ENCODE measurements around the gene CHSY3.

Gene CHSY3

DNA sequence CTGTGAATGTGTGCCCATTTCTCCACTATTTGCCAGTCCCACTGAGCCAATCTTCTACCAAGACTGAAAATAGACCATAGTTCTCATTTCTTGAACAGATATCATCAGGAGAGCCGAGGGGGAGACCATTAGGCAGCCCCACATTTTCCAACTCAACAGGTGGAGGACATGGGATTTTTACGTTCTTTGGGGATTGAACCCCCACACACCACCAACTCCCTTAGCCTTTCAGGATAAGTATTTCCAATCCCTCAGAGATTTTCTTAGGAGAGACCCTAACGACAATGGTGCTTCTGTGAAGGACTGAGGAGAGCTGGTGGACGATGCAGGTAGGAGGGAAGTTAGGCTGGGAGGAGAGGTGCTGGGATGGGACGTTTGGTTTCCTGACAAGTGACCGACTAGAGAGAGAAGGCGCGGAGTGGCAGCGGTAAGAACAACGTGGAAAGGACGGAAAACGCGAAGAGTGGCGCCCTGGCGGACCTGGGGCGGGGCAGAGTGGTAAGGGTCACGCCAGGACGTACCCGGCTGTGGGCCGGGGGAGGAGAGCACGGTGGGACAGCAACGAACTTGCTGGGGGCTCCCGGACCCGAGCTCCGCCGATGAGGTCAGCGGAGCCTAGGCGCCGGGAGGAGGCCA, 681 bp upstream of the CHSY3 start:
- H3K36me3 ChIP-seq (ENCODE audit: insufficient read depth, insufficient read length, low read length) = no peaks in the 10 kb centered on the region
- H3K9me3 ChIP-seq (ENCODE audit: insufficient read depth, low read length) = no peaks in the 10 kb centered on the region
- H3K27me3 ChIP-seq (ENCODE audit: insufficient read depth, insufficient read length) = peaks cover 43% of the 10 kb centered on the region
- no peak for DNase-seq (ENCODE audit: low read depth, low spot score)
- H3K9ac ChIP-seq (ENCODE audit: insufficient read length, low read depth) = peak overlapping the region; percentile 70
- H3K4me3 ChIP-seq (ENCODE audit: insufficient read length, low read depth) = peak overlapping the region; percentile 60
- H3K4me1 ChIP-seq (ENCODE audit: insufficient read depth, insufficient read length) = no peaks in the 10 kb centered on the region
- no peak for TF ChIP-seq SUZ12 (IDR thresholded peaks at IDR 0.05; ENCODE audit: extremely low read depth, insufficient read depth, insufficient read length)
- no peak for TF ChIP-seq ZNF274 (IDR thresholded peaks at IDR 0.05; ENCODE audit: low read depth, low read length)
- TF ChIP-seq YY1 (IDR thresholded peaks at IDR 0.05; ENCODE audit: insufficient read depth, insufficient read length) = no peak

DNA sequence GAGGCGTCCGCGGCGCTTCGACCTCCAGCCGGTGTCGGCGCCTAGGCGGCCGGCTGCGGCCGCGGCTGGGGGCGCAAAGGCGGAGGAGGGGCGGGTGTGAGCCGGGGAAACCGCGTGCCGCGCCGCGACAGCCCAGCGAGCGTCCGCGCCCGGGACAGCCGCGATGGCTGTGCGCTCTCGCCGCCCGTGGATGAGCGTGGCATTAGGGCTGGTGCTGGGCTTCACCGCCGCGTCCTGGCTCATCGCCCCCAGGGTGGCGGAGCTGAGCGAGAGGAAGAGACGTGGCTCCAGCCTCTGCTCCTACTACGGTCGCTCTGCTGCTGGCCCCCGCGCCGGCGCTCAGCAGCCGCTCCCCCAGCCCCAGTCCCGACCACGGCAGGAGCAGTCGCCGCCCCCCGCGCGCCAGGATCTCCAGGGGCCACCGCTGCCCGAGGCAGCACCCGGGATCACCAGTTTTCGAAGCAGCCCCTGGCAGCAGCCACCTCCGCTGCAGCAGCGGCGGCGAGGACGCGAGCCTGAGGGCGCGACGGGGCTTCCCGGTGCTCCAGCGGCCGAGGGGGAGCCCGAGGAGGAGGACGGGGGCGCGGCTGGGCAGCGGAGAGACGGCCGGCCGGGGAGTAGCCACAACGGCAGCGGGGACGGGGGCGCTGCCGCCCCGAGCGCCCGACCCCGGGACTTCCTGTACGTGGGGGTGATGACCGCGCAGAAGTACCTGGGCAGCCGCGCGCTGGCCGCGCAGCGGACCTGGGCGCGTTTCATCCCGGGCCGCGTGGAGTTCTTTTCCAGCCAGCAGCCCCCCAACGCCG, 605 bp downstream of the CHSY3 start:
- Histone ChIP-seq H3K9ac (ENCODE audit: insufficient read length, low read depth) (peak overlapping the region; percentile 74), H3K9me3 (ENCODE audit: insufficient read depth, low read length) (no peaks in the 10 kb centered on the region), H3K4me1 (ENCODE audit: insufficient read depth, insufficient read length) (no peaks in the 10 kb centered on the region), H3K4me3 (ENCODE audit: insufficient read length, low read depth) (peak overlapping the region; percentile 60), H3K36me3 (ENCODE audit: insufficient read depth, insufficient read length, low read length) (no peaks in the 10 kb centered on the region), H3K27me3 (ENCODE audit: insufficient read depth, insufficient read length) (peaks cover 43% of the 10 kb centered on the region)
- no peak for DNase-seq (ENCODE audit: low read depth, low spot score)
- TF ChIP-seq ZNF274 (IDR thresholded peaks at IDR 0.05; ENCODE audit: low read depth, low read length) (no peak), SUZ12 (IDR thresholded peaks at IDR 0.05; ENCODE audit: extremely low read depth, insufficient read depth, insufficient read length) (no peak), YY1 (IDR thresholded peaks at IDR 0.05; ENCODE audit: insufficient read depth, insufficient read length) (no peak)

DNA sequence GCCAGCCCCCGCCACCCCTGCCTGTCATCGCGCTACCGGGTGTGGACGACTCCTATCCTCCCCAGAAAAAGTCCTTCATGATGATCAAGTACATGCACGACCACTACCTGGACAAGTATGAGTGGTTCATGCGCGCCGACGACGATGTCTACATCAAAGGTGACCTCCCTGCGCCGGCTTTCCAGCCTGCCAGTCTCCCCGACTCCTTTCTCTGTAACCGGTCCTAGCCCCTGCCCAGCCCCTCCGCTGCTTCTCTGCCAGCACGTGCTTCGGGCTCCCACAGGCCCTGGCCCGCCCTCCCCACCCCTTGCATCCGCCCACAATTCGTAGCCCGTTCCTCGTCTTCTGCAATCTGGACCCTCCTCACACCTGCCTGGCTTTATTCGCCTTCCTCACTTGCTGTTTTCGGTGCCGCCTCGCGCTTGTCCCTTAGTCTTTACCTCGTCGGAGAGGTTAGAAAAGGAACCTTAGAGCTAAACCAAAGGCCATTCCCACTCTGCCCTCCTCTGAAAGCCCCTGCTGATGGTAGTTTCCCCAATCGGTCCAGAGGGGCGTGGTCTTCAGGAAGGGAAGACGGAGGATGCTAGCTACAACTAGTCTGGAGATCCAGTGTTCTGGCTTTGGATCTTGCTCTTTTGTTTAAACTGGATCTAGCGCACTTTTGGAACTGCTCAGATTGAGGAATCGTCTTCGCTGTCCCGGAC, 1.4 kb downstream of the CHSY3 start:
- H3K27me3 ChIP-seq (ENCODE audit: insufficient read depth, insufficient read length) = peaks cover 43% of the 10 kb centered on the region
- peak overlapping the region; percentile 21 for H3K9ac ChIP-seq (ENCODE audit: insufficient read length, low read depth)
- peak overlapping the region; percentile 60 for H3K4me3 ChIP-seq (ENCODE audit: insufficient read length, low read depth)

DNA sequence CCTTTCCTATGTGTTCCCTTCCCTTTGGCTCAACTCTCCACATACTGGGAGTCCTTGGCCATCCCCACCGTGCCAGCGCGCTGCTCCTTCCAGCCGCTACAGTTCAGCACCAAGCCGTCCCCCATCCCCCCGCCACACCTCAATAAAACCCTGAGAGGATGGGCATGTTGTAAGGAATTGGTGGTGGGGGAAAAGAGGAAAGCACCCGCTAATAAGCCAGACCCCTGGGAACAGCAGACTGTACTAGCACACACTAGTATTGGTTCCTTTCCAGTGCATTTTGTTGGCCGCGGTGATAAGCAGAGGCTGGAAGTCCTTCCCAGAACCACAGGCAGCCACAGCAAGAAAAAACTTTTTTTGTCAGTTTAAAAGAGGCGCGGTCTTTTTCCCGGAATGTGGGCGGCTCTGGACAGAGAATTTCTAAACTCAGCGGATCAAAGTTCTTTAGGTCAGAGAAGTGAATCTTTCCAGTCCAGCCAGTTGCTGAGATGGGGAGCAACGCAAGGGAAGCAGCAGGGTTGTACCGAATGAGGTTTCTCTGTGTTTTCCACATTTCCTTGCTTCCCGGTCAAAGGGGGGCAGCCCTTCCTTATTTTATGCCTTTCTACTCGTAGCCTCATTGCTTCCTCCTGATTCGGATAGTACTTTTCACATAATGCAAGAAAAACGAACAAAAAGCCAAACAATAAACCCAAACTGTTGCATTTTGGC, 2.1 kb downstream of the CHSY3 start:
- no peak for DNase-seq (ENCODE audit: low read depth, low spot score)
- H3K9me3 ChIP-seq (ENCODE audit: insufficient read depth, low read length) = no peaks in the 10 kb centered on the region
- no peaks in the 10 kb centered on the region for H3K36me3 ChIP-seq (ENCODE audit: insufficient read depth, insufficient read length, low read length)
- H3K4me1 ChIP-seq (ENCODE audit: insufficient read depth, insufficient read length) = no peaks in the 10 kb centered on the region
- TF ChIP-seq SUZ12 (IDR thresholded peaks at IDR 0.05; ENCODE audit: extremely low read depth, insufficient read depth, insufficient read length) = no peak
- TF ChIP-seq YY1 (IDR thresholded peaks at IDR 0.05; ENCODE audit: insufficient read depth, insufficient read length) = no peak
- no peak for TF ChIP-seq ZNF274 (IDR thresholded peaks at IDR 0.05; ENCODE audit: low read depth, low read length)
- peaks cover 43% of the 10 kb centered on the region for H3K27me3 ChIP-seq (ENCODE audit: insufficient read depth, insufficient read length)
- peak overlapping the region; percentile 21 for H3K9ac ChIP-seq (ENCODE audit: insufficient read length, low read depth)
- peak overlapping the region; percentile 26 for H3K4me3 ChIP-seq (ENCODE audit: insufficient read length, low read depth)

More for the DNA sequence above, 1.4 kb downstream of the CHSY3 start:
- Histone ChIP-seq H3K4me1 (ENCODE audit: insufficient read depth, insufficient read length) (no peaks in the 10 kb centered on the region), H3K9me3 (ENCODE audit: insufficient read depth, low read length) (no peaks in the 10 kb centered on the region), H3K36me3 (ENCODE audit: insufficient read depth, insufficient read length, low read length) (no peaks in the 10 kb centered on the region)
- TF ChIP-seq ZNF274 (IDR thresholded peaks at IDR 0.05; ENCODE audit: low read depth, low read length) (no peak), YY1 (IDR thresholded peaks at IDR 0.05; ENCODE audit: insufficient read depth, insufficient read length) (no peak), SUZ12 (IDR thresholded peaks at IDR 0.05; ENCODE audit: extremely low read depth, insufficient read depth, insufficient read length) (no peak)
- DNase-seq (ENCODE audit: low read depth, low spot score) = no peak

DNA sequence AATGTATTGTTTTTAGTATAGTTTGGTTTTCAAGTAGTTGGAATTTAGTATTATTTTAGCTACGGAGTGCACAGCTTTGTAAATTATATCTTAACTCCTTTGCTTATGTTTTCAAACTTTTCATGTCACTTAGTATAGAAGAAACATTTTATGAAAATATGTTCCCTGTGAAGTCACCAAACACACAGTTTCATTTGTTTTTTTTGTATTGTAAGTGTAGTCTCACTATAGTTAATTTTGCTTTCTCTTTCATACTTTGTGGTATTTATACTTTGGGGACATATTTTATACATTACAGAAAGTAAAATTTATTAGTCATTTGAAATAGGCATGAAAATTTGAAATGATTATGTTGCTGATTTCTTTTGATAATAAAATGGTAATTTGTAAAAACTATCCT, 5.0 kb downstream of the CHSY3 start:
- Histone ChIP-seq H3K4me1 (ENCODE audit: insufficient read depth, insufficient read length) (no peaks in the 10 kb centered on the region), H3K9ac (ENCODE audit: insufficient read length, low read depth) (no peak overlapping the region), H3K4me3 (ENCODE audit: insufficient read length, low read depth) (no peak overlapping the region), H3K27me3 (ENCODE audit: insufficient read depth, insufficient read length) (peaks cover 30% of the 10 kb centered on the region), H3K36me3 (ENCODE audit: insufficient read depth, insufficient read length, low read length) (no peaks in the 10 kb centered on the region), H3K9me3 (ENCODE audit: insufficient read depth, low read length) (no peaks in the 10 kb centered on the region)
- no peak for TF ChIP-seq YY1 (IDR thresholded peaks at IDR 0.05; ENCODE audit: insufficient read depth, insufficient read length)
- TF ChIP-seq ZNF274 (IDR thresholded peaks at IDR 0.05; ENCODE audit: low read depth, low read length) = no peak
- no peak for TF ChIP-seq SUZ12 (IDR thresholded peaks at IDR 0.05; ENCODE audit: extremely low read depth, insufficient read depth, insufficient read length)
- DNase-seq (ENCODE audit: low read depth, low spot score) = no peak

DNA sequence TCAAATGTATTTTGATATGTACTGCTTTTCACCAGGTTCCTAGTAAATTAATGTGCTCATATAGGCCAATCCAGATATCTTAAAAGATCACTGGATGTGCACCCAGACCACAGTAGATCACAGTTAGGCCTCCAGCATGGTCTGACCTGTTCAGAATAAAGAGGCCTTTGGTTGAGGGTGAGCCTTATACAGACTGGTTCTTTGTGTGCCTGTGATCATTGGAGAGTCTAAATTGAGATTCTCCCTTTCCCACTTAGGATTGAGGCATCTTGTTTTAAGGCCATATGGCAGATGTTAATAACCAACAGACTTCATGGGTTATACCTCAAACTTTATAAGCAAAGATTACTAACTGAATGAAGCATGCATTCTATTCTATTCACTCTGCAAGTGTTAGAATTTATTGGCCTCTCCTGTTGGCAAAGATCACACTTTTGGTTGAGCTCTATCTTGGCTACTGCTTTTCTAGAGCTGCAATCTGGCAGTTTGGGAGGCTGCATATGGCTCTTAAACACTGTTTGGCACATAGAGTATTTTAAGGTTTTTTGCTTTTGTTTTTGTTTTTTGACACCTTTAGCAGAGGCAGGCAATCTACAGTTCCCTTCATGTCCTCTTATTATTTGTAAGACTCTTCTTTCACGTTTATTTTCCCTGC, 8.5 kb downstream of the CHSY3 start:
- no peak for DNase-seq (ENCODE audit: low read depth, low spot score)
- H3K9ac ChIP-seq (ENCODE audit: insufficient read length, low read depth) = no peak overlapping the region
- H3K27me3 ChIP-seq (ENCODE audit: insufficient read depth, insufficient read length) = no peaks in the 10 kb centered on the region
- no peaks in the 10 kb centered on the region for H3K9me3 ChIP-seq (ENCODE audit: insufficient read depth, low read length)
- H3K36me3 ChIP-seq (ENCODE audit: insufficient read depth, insufficient read length, low read length) = no peaks in the 10 kb centered on the region
- no peak overlapping the region for H3K4me3 ChIP-seq (ENCODE audit: insufficient read length, low read depth)
- no peak for TF ChIP-seq YY1 (IDR thresholded peaks at IDR 0.05; ENCODE audit: insufficient read depth, insufficient read length)
- TF ChIP-seq ZNF274 (IDR thresholded peaks at IDR 0.05; ENCODE audit: low read depth, low read length) = no peak
- H3K4me1 ChIP-seq (ENCODE audit: insufficient read depth, insufficient read length) = no peaks in the 10 kb centered on the region

Measured in NT2/D1 (cell line).